HepG2 (cell line): ENCODE data around the gene NUDT3. TPM values are rescaled to one million over a fixed set of nuclear protein-coding genes. Genes with fewer than 3 reads are reported as not detected.

ENCODE experiments used
- BRCA1 ChIP-seq: sonication (generic); formaldehyde crosslinking; IDR thresholded peaks from 2 replicates; pipeline ENCODE4 v1.4.0; 2020; ENCODE audit warnings: missing genetic modification reagents
- CEBPZ ChIP-seq: IDR thresholded peaks from 2 replicates; pipeline ENCODE4 v1.6.1; 2012; ENCODE audit warnings: low read length, improper control_type of control experiment
- ELF4 ChIP-seq: sonication (generic); formaldehyde crosslinking; IDR thresholded peaks from 2 replicates; pipeline ENCODE4 v1.5.0; 2020; ENCODE audit warnings: missing genetic modification reagents, mild to moderate bottlenecking, moderate library complexity, borderline replicate concordance
- IRF2 ChIP-seq: IDR thresholded peaks from 2 replicates; pipeline ENCODE4 v1.6.1; 2018; ENCODE audit warnings: missing genetic modification reagents, missing compliant biosample characterization
- KLF13 ChIP-seq: sonication (generic); formaldehyde crosslinking; IDR thresholded peaks from 2 replicates; pipeline ENCODE4 v1.4.0; 2020; ENCODE audit warnings: mild to moderate bottlenecking, missing genetic modification reagents
- MAFF ChIP-seq: IDR thresholded peaks from 2 replicates; pipeline ENCODE4 v1.6.1; 2011; ENCODE audit warnings: low read depth, low read length, improper control_type of control experiment
- REL ChIP-seq: sonication (generic); formaldehyde crosslinking; conservative IDR thresholded peaks from 2 replicates; pipeline ENCODE4 v1.8.0; 2022; ENCODE audit warnings: mild to moderate bottlenecking, missing genetic modification reagents, moderate library complexity
- RFXANK ChIP-seq: IDR thresholded peaks from 2 replicates; pipeline ENCODE4 v1.6.1; 2016
- RFXAP ChIP-seq: sonication (generic); formaldehyde crosslinking; IDR thresholded peaks from 2 replicates; pipeline ENCODE4 v1.4.0; 2020; ENCODE audit warnings: missing genetic modification reagents, borderline replicate concordance
- TCF7 ChIP-seq: sonication (generic); IDR thresholded peaks from 2 replicates; pipeline ENCODE4 v1.6.1; 2016; ENCODE audit warnings: antibody characterized with exemption, low read depth
- ZNF138 ChIP-seq: sonication (generic); formaldehyde crosslinking; IDR thresholded peaks from 2 replicates; pipeline ENCODE4 v1.5.0; 2020; ENCODE audit warnings: mild to moderate bottlenecking, low read depth, missing genetic modification reagents
- ZNF292 ChIP-seq: sonication (generic); formaldehyde crosslinking; IDR thresholded peaks from 2 replicates; pipeline ENCODE4 v1.8.1; 2022; ENCODE audit warnings: mild to moderate bottlenecking, low read depth, missing genetic modification reagents, borderline replicate concordance
- ZNF317 ChIP-seq: sonication (generic); formaldehyde crosslinking; IDR thresholded peaks from 2 replicates; pipeline ENCODE4 v1.5.0; 2020; ENCODE audit warnings: mild to moderate bottlenecking, missing genetic modification reagents
- ZNF350 ChIP-seq: sonication (generic); formaldehyde crosslinking; IDR thresholded peaks from 2 replicates; pipeline ENCODE4 v1.4.0; 2020; ENCODE audit warnings: mild to moderate bottlenecking, low read depth, missing genetic modification reagents, borderline replicate concordance
- ZNF567 ChIP-seq: sonication (generic); formaldehyde crosslinking; IDR thresholded peaks from 2 replicates; pipeline ENCODE4 v1.8.1; 2023; ENCODE audit warnings: mild to moderate bottlenecking, missing genetic modification reagents, borderline replicate concordance
- ZNF570 ChIP-seq: sonication (generic); formaldehyde crosslinking; IDR thresholded peaks from 2 replicates; pipeline ENCODE4 v1.4.0; 2020; ENCODE audit warnings: mild to moderate bottlenecking, missing genetic modification reagents, borderline replicate concordance
- ZNF687 ChIP-seq: sonication (generic); formaldehyde crosslinking; IDR thresholded peaks from 2 replicates; pipeline ENCODE4 v1.5.1; 2020; ENCODE audit warnings: mild to moderate bottlenecking, missing genetic modification reagents, moderate library complexity
- ZNF780A ChIP-seq: sonication (generic); formaldehyde crosslinking; IDR thresholded peaks from 2 replicates; pipeline ENCODE4 v1.8.0; 2022; ENCODE audit warnings: mild to moderate bottlenecking, missing genetic modification reagents, moderate library complexity
- ZXDC ChIP-seq: sonication (generic); formaldehyde crosslinking; IDR thresholded peaks from 2 replicates; pipeline ENCODE4 v1.5.0; 2020; ENCODE audit warnings: mild to moderate bottlenecking, missing genetic modification reagents
- polyA plus RNA-seq, 8 experiments: library from polyadenylated mRNA; depleted of rRNA in 3 of 8; stranded (reverse) in 7 of 8; unstranded in 1 of 8; fragments of >200 nt; fragmentation: Illumina TruSeq in 4 of 8; extraction: Trizol in 4 of 8; gene quantifications; 2 replicates each; pipeline versions ENCODE4 v1.2.1 to v1.2.3, GENCODE V29; 2011 to 2016; ENCODE audit warnings: low read depth in 4 of 8, missing spikeins in 1 of 8, mixed read lengths in 1 of 8; ENCODE audit not compliant: insufficient read depth in 1 of 8
- total RNA-seq, 5 experiments: library from RNA; depleted of rRNA; stranded (reverse); fragments of >200 nt; fragmentation: Illumina TruSeq; extraction: Trizol; gene quantifications; 2 replicates each; pipeline ENCODE4 v1.2.3, GENCODE V29; 2016; ENCODE audit warnings: low read depth in 1 of 5

Gene NUDT3
- total and polyA plus RNA-seq, 2 of the 13 experiments (the other 11 are each of a cell fraction or from before 2014, with no cell fraction given), result 20.2 to 20.6 TPM

- TF ChIP-seq ZNF317, result peak; percentile 80
- no peak for TF ChIP-seq CEBPZ
- peak; percentile 68; the same call in 1 of the 2 replicates for TF ChIP-seq ZNF292 (CRISPR knock-in tag)
- TF ChIP-seq TCF7, result no peak; the same call in 1 of the 2 replicates
- no peak for TF ChIP-seq ELF4 (CRISPR knock-in tag)
- TF ChIP-seq ZXDC (CRISPR knock-in tag), result peak; percentile 24; the same call in 1 of the 2 replicates
- TF ChIP-seq IRF2 (CRISPR knock-in tag), result 0 out of 2 replicates have a peak, but pooled peaks have one; percentile 19
- 0 out of 2 replicates have a peak, but pooled peaks have one; percentile 39 for TF ChIP-seq ZNF780A (CRISPR knock-in tag)
- peak; percentile 63; the same call in 1 of the 2 replicates for TF ChIP-seq KLF13 (CRISPR knock-in tag)
- TF ChIP-seq ZNF567, result no peak
- TF ChIP-seq MAFF, result no peak
- peak; percentile 53; the same call in 1 of the 2 replicates for TF ChIP-seq ZNF138 (CRISPR knock-in tag)
- no peak for TF ChIP-seq BRCA1 (CRISPR knock-in tag)
- no peak for TF ChIP-seq RFXANK (CRISPR knock-in tag)
- peak; percentile 62; the same call in 1 of the 2 replicates for TF ChIP-seq ZNF350 (CRISPR knock-in tag)
- TF ChIP-seq RFXAP (CRISPR knock-in tag), result no peak
- peak; percentile 91 for TF ChIP-seq REL (CRISPR knock-in tag)
- no peak for TF ChIP-seq ZNF570 (CRISPR knock-in tag)
- TF ChIP-seq ZNF687 (CRISPR knock-in tag), result peak; percentile 91
Measured at GRCh38 chr6:34391786-34392496, 528 bp downstream of the NUDT3 start (continued).
